HG03575 (cell line): ENCODE data around the gene GAK.

Source experiments
- ATAC-seq: cut with Tn5 transposase; IDR thresholded peaks from one replicate; pipeline ENCODE4 v1.9.1; 2021; ENCODE audit not compliant: unreplicated experiment, insufficient number of reproducible peaks, low FRiP score; ENCODE audit errors: extremely low read depth

The GAK gene

DNA sequence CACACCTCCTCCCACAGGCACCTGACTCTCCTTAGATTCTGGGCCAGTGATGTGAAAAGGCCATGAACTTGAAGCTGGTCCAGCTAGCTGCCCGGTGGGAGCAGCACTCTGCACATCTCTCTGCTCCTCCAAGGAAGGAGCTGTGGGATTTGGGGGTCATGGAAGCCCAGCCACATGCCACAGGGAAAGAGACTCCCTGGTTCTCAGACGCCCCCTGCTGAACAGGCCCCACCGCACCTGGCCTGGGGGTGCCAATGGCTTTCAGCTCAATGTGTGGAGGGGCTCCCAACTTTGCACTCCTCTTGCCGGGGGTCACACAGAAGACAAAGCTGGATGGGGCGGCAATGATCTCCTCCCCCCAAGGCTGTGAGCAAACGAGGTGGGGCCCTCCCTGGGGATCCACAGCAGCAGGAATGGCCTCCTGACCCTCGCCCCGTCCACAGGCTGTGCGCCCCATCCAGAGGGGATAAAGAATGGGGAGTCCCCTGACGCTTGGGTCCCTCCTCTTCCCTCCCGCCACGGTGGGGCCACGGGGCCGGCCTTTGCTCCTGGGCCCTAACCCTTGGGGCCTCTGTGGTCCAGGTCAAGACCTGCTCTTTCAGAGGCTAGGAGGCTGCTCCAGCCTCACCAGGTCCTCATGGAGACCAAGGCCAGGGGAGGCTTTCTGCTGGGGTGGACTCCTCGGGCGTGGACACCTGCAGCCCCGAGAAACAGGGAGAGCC is 51.3 kb downstream of the GAK start:
- ATAC-seq, result no peak

DNA sequence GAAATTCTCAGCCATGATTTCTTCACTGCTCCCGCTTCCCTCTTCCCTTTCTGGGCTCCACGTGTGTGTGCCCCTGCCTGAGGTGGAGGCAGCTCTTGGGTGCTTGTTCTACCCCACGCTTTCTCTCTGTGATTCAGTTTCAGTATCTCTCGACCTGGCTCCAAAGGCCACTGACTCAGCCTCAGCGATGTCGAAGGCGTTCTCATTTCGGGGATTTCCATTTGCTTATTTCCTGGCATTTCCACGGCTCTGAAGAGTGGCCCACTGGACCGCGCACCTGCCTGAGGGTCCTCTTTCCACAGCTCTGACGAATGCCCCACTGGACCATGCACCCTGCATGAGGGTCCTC is 52.4 kb downstream of the GAK start:
- ATAC-seq, result no peak

DNA sequence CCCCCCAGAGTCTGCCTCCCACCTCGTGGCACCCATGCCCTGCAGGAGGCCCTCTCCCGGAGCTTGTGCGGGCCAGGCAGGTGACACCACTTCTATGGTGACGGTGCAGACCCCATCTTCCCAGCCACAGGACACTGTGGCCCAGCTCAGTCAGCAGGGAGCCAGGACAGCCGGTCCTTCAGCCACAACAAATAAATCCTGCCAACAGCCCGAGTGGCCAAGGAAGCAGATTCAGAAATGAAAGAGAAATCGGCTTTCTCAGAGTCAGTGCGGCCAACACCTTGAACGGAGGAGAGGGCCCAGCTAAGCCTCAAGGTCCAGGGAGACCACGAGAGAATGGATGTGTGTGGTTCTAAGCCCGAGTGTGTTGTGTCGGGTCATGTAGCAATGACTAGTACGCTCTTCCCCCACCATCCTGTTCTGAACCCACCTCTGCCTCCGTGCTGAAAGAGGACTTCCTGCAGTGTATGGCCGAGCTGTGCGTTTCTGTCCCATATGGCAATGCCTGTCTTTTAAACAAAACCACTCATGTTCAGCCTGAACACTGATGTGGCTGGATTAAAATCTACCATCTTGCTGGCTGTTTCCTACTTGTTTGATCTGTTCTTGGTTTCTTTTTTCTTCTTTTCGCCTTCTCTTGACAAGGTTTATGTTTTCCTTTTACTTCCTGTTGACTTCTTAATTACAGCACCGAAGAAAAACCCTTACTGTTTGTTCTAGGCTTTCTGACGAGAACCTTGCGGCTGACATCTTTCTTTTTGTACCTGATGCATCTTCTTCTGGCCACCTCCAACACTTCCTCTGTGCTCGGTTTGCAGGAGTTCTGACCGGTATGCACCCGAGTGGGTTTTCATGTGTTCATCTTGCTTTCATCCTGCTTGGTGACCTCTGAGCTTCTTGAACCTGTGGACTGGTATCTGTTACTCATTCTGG is 53.1 kb downstream of the GAK start:
- no peak for ATAC-seq

DNA sequence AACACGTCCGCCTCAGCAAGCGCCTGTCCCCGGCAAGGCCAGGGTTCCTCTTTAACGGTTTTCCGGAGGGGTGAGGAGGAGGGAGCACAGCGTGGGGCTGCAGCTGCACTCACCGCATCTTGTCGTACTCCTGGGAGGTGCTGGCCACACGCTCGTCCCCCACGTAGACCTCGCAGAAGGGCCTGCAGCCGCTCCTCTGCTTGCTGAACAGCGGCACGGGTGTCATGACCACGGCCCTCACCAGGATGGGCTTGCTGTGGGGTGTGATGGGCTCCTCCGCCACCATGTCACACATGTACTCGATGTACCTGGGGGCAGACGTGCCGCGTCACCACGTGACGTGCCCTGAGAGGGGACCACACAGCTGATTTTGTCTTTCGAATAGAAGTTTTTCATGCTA is 54.6 kb downstream of the GAK start:
- ATAC-seq, result no peak

DNA sequence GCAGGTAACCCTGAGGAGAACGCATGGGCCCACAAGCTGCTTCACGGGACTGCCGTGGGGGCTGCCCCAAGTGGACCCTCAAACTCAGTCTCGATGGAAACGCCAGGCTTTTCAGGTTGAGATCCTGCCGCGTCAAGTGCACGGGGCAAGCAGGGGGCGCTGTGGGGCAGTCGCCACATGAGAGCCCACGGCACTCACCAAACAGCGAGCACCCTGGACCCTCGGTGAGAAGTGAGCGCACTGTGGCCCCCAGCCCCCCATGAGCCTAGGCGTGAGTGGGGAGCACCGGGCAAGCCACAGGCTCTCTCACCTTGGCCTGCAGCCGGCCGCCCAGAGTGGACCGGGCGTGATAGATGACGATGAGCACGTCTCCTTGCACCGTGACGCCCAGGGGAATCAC is 55.3 kb downstream of the GAK start:
- no peak for ATAC-seq

DNA sequence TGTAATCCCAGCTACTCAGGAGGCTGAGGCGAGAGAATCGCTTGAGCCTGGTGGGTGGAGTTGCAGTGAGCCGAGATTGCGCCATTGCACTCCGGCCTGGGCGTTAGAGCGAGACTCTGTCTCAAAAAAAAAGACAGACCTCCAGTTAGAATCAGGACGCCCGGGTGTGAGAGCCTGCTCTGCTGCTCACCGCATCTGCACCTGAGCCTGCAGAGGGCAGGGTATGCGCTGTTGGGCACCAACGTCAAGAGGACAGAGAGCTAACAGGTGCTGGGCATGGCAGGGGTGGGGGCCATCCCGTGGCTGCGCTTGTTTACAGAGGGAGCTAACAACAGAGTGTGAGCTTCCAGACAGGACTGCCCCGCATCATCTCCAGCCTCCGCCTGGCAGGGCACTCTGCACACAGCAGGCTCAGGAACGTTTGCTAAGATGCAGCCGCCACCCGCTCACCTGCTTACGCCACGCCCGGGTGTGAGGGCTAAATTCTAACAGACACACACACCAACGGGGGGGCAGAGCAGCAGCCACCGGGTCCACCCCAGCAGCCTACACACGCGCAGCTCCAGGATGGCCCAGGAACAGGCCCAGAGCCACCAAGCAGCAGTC is 56.2 kb downstream of the GAK start:
- ATAC-seq, result no peak

DNA sequence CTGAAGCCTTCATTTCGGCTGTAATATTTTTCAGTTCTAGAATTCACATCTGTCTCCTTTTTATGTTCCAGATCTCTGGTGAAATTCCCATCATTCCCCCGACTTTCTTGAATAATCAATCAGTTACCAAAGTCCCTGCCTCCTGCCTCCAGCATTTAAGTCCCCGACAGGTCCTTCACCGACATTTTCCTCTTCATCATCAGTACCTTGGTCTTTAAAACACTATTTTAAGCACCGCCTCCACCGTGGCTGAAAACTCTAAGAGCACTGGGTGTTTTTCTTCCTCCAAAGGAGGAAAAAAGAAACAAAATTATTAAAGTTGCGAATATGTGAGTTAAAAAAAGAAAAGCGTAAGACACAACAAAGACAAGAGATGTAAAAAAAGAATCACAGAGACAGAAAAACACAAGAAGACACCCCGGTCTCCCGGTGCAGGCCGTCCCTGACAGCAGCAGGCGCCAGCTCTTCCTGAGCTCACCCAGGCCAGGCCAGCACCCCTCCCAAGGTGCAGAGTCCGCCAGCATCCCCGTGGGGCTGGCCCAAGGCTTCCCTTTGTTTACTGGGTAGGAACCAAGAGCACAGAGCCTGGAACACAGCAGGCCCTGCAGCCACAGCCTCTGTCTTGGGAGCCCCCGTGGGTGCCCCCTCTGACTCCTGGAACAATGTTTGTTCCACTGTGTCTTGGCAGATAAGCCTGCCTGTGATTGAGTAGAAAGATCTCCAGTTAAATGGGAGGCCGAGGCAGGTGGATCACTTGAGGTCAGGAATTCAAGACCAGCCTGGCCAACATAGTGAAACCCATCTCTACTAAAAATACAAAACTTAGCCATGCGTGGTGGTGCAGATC is 56.9 kb downstream of the GAK start:
- ATAC-seq, result no peak

DNA sequence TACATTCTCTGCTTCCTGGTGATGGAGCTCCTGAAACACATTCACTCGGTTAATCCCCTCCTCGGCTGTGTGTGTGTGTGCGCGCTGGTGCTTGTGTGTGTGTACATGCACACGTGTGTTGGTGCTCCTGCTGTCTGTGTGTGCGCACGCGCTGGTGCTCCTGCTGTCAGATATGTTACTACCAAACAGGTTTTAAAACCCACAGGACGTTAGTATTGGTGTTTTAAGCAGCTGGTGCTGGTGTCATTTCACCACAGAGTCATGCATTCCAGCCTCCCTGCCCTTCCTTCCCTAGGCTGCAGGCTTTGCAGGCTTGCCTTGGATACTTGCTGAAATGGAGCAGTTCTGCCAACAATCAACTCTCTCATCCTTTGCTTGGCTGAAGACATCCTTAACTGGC is 58.1 kb downstream of the GAK start:
- ATAC-seq, result no peak

DNA sequence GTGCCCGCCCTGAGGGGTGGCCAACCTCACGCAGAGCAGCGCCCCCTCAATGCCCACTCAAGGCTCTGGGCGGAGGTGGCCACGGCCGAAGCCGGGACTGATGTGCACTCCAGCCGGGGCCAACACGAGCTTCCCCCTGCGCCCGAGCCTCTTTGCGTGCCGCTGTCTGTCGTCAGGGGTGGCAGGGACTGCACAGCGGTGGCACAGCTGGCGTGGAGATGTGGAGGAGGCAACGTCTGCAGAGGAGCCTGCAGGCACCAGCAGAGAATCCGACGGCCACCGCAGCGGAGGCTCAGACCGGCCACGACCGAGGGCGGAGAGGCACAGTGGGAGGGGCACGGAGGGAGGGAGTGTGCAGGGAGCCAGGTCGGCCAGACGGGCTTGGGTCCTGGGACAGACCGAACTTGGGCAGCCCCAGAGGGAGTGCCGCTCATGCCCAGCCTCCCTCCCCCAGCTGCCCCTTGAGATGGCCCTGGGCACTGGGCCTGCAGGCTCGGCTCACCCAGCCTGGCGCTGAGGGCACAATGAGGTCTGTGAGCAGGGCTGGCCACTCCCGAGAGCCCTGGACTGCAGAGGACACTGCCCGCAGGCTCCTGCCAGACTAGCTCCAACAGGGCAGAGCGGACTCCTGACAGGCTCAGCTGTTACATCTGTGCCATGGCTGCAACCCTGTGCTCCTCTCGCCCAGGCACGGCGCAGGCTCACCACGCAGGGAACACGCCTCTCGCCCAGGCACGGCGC is 59.7 kb downstream of the GAK start:
- ATAC-seq, result no peak

DNA sequence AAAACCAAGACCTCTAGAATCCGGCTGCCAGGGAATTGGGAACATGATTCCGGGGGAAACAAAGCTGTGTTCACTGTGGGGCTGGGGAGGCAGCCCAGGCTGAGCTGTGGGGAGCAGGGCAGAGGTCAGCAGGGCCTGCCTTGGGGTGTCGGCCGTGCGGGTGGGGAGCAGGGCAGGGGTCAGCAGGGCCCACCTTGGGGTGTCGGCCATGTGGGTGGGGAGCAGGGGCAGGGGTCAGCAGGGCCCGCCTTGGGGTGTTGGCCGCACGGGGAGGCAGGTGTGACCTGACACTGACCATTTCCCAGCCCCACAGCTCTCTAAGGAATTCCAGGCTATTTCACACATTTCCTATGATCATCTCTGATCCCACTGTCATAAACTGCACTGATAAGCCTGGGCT is 60.6 kb downstream of the GAK start:
- no peak for ATAC-seq

DNA sequence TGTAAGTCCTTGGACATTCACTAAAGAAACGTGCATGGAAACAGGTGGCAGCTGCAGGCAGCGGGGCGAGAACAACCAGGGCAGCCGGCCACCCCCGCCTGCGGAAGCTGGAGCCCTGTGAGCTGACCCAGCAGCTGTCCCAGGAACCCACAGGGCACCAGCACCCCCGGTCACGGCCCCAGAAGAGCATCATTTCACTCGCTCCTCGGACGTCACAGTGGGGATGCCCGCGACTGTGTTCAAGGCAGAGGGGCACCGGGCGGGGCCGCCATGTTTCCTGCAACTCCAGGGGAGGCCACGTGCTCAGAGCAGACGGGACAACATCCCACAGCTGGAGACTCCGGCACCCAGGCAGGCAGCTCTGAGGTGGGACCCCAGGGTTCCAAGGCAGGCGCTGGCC is 61.2 kb downstream of the GAK start:
- no peak for ATAC-seq

DNA sequence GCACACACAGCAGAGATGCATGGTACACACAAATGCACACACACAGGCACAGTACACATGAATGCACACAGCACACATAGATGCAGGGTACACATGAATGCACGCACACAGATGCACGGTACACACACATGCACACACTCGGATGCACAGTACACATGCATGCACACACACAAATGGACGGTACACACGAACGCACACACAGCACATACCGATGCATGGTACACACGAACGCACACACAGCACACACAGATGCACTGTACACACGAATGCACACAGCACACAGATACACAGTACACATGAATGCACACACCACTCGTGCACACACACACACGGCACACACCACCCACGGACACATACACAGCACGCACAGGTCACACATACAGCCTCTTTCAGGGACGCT is 62.3 kb downstream of the GAK start:
- no peak for ATAC-seq

DNA sequence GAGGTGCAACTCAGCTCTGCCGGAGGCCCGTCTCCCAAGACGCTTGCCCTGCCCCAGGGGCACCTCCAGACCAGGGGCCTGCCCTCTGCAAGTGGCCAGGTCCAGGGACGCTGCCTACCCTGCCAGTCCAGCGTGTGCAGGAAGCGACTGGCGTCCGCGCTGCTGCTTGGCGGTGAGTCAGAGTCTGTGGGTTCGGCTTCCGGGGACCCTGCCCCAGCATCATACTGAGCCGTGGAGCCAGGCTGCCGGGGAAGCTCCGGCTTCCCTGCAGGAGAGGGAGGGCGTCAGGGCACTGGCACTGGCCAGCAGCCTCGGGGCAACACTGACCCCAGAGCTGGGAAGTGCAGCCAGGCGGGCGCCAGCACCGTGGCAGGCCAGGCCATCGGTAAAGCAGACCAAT is 63.7 kb downstream of the GAK start:
- ATAC-seq, result no peak

DNA sequence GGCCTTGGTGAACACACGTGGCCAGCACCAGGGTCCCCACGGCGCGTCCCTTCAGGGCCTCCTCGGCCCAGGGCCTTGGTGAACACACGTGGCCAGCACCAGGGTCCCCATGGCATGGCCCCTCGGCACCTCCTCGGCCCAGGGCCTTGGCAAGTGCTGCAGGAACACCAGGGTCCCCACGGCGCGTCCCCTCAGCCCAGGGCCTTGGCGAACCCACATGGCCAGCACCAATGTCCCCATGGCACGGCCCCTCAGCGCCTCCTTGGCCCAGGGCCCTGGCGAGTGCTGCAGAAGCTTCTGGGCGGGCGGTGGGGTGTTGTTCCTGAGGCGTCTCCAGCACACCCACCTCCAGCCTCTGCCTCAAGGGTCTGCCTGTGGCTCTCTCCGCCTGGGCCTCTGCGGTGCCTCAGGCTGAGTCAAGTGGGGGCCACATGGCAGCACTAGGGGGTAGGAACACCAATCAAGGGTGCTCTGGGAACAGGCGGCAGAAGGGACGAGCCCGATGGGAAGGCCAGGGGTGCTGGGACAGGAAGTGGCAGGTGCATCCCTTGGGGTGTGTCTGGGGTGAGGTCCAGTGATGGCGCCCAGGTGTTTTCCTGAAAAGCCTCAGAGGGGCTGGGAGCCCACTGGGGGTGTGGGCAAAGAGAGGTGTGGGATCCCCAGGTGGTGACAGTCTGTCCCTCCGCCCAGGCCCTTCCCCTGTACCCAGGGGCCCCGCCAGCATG is 64.4 kb downstream of the GAK start:
- no peak for ATAC-seq

DNA sequence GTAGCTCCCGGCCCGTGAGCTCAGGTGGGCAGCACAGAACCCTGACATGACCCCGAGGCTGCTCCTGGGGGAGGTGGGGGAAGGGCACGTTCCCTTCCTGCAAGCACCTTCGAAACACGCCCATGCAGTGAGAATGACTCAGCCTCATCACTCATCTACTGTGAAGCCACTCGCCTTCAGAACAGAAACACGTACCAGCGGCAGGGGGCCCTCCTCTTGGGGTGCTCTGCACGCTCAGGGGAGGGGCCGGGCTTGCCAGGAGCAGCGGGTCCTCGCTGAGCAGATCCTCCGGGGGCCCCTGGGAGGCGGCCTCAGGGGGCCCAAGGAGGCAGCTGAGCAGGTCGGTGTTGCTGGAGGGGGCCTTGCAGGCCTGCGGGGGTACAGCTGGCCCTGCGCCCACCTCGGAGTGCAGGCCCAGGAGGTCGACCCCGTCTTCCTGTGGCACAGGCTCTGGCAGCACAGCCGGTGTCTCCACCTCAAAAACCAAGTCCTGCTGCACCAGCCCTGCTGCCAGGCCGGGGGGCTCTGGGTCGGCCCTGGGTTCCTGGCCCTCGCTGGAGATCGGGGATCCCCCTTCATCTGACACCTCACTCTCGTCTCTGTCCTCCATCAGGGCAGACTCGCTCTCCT is 65.2 kb downstream of the GAK start:
- no peak for ATAC-seq

DNA sequence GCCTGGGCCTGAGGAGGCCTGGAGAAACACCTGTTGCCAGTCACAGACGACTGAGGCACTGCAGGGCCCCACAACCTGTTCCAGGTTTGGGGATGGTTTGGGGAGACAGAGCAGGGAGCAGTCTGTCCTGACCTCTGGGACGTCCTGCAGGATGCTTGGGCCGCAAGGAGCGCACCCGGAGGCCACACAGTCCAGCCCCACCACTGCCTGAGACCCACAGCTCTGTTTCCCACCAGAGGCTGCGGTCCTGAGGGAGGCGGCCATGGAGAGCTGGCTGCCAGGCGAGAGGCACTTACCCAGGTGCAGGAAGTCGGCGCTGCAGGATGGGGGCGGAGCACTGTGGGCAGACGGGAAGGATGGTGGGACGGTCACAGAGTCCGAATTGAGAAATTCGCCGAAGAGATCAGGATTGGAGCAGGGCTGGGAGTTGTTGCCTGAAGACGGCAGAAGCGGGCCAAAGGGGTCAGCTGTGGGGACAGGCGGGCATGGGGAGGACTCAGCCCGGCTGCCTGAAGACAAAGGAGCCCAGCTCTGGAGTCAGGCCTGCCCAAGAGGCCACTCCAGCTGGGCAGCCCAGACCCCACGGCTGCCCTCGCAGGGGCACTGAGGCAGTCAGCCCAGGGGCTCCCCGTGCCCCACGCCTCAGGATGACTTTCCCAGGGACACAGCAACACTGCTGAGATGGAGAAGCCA is 65.9 kb downstream of the GAK start:
- no peak for ATAC-seq

DNA sequence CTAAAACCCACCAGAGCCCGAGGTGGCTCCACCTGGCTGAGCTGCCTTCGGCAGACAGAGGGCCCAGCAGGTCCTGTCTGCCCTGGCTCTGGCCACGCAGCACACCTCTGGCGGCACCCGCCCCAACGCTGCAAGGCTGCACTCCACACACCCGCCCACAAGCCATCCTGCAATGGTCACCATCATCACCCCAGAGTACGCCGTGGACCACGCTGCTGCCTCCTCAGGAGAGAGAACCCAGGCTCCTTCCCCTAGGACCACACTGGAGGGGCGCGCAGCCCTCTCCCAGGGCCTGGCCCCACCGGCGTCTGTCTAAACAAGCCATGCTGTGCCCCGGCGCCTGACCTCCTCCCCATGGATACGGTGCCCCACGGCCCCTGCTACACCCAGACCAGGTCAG is 66.5 kb downstream of the GAK start:
- no peak for ATAC-seq
